PC-9 (cell line): ENCODE data around the gene NEUROG2.

Experiments used
- CTCF ChIP-seq: fragments of 200-600 bp; sonication (generic); conservative IDR thresholded peaks from 2 replicates; pipeline ENCODE4 v1.6.1; 2017; ENCODE audit warnings: mixed run types, antibody characterized with exemption, mild to moderate bottlenecking, moderate library complexity
- EZH2 ChIP-seq: fragments of 200-600 bp; sonication (generic); IDR thresholded peaks from 2 replicates; pipeline ENCODE4 v1.8.0; 2017; ENCODE audit warnings: antibody characterized with exemption, low read depth

GRCh38 chr4:112473985-112474384 is 42.0 kb downstream of the NEUROG2 start:
- TF ChIP-seq CTCF (no peak), EZH2 (no peak)
